ENCODE measurements around the gene CRIM1.

The CRIM1 gene

GRCh38 chr2:36392571-36393255, 37.1 kb downstream of the CRIM1 start:
- no peak overlapping the region for H3K4me3 ChIP-seq (ENCODE audit: control insufficient read depth, low read depth, low read length)
- no peak for TF ChIP-seq CTCF (IDR thresholded peaks at IDR 0.05; ENCODE audit: control insufficient read depth, insufficient read depth, low read depth, low read length, missing control alignments)
- DNase-seq (ENCODE audit: low read depth): no peak

- TF ChIP-seq CTCF (IDR thresholded peaks at IDR 0.05; ENCODE audit: control insufficient read depth, insufficient read depth, low read depth, low read length, missing control alignments): no peak
- no peak for DNase-seq (ENCODE audit: low read depth)
- no peak overlapping the region for H3K4me3 ChIP-seq (ENCODE audit: control insufficient read depth, low read depth, low read length)
Observed at GRCh38 chr2:36393738-36394256, 38.2 kb downstream of the CRIM1 start.

GRCh38 chr2:36394804-36395203, 39.2 kb downstream of the CRIM1 start:
- no peak for DNase-seq (ENCODE audit: low read depth)
- no peak for TF ChIP-seq CTCF (IDR thresholded peaks at IDR 0.05; ENCODE audit: control insufficient read depth, insufficient read depth, low read depth, low read length, missing control alignments)

GRCh38 chr2:36395866-36396265, 40.3 kb downstream of the CRIM1 start:
- TF ChIP-seq CTCF (IDR thresholded peaks at IDR 0.05; ENCODE audit: control insufficient read depth, insufficient read depth, low read depth, low read length, missing control alignments): no peak
- no peak for DNase-seq (ENCODE audit: low read depth)
- H3K4me3 ChIP-seq (ENCODE audit: control insufficient read depth, low read depth, low read length): no peak overlapping the region

More at GRCh38 chr2:36394804-36395203, 39.2 kb downstream of the CRIM1 start:
- no peak overlapping the region for H3K4me3 ChIP-seq (ENCODE audit: control insufficient read depth, low read depth, low read length)

- H3K4me3 ChIP-seq (ENCODE audit: control insufficient read depth, low read depth, low read length): no peak overlapping the region
- no peak for DNase-seq (ENCODE audit: low read depth)
- no peak for TF ChIP-seq CTCF (IDR thresholded peaks at IDR 0.05; ENCODE audit: control insufficient read depth, insufficient read depth, low read depth, low read length, missing control alignments)
Observed at GRCh38 chr2:36396878-36397539, 41.4 kb downstream of the CRIM1 start.

GRCh38 chr2:36397728-36398413, 42.3 kb downstream of the CRIM1 start:
- no peak for TF ChIP-seq CTCF (IDR thresholded peaks at IDR 0.05; ENCODE audit: control insufficient read depth, insufficient read depth, low read depth, low read length, missing control alignments)
- DNase-seq (ENCODE audit: low read depth): no peak
- H3K4me3 ChIP-seq (ENCODE audit: control insufficient read depth, low read depth, low read length): no peak overlapping the region
